CD4-positive, alpha-beta memory T cell (primary cell): Measurements from ENCODE around the gene URM1. TPM values are rescaled to one million over a fixed set of nuclear protein-coding genes. Genes with fewer than 3 reads are reported as not detected.

Experiments
- CTCF ChIA-PET: fragments of 350-600 bp; sonication (Branson Sonifier 250); formaldehyde crosslinking; loops from one replicate; lab custom pipeline; 2021; ENCODE audit warnings: inconsistent platforms; ENCODE audit not compliant: partially characterized antibody; lab: Charles Lee
- POLR2A ChIA-PET: fragments of 350-600 bp; sonication (Branson Sonifier 250); formaldehyde crosslinking; loops from one replicate; lab custom pipeline; 2021; ENCODE audit not compliant: partially characterized antibody; lab: Charles Lee
- DNase-seq, 5 donors: peaks; one replicate each; pipeline versions ENCODE4 v3.0.0 to v3.0.0-alpha.2; 2020 to 2022; ENCODE audit warnings: mixed read lengths in 1 of 5
- H3K27ac ChIP-seq: one replicate; pipeline ENCODE4 v1.7.0; 2013; ENCODE audit warnings: low read depth, low read length
- H3K27me3 ChIP-seq: 2 replicates; pipeline ENCODE4 v1.7.0; 2013; ENCODE audit warnings: mild to moderate bottlenecking, low read length, moderate library complexity; ENCODE audit not compliant: insufficient read depth
- H3K36me3 ChIP-seq: 2 replicates; pipeline ENCODE4 v1.7.0; 2013; ENCODE audit warnings: mild to moderate bottlenecking, low read length, moderate library complexity; ENCODE audit not compliant: insufficient read depth
- H3K4me1 ChIP-seq: 2 replicates; pipeline ENCODE4 v1.7.0; 2013; ENCODE audit warnings: mild to moderate bottlenecking, low read length, moderate library complexity; ENCODE audit not compliant: insufficient read depth
- H3K4me3 ChIP-seq, 2 donors: one replicate each; pipeline ENCODE4 v1.7.0; 2013; ENCODE audit warnings: low read length in 2 of 2, mild to moderate bottlenecking in 1 of 2
- H3K9me3 ChIP-seq, 2 donors: one replicate each; pipeline ENCODE4 v1.7.0; 2013; ENCODE audit warnings: low read length in 2 of 2, control low read depth in 1 of 2; ENCODE audit not compliant: control insufficient read depth in 1 of 2
- H3K27ac Mint-ChIP-seq, 7 donors: one replicate each; pipeline ENCODE4 v1.8.0; 2020 to 2021; ENCODE audit warnings: mixed read lengths in 7 of 7, mild to moderate bottlenecking in 6 of 7, inconsistent platforms in 3 of 7, moderate library complexity in 3 of 7
- H3K27me3 Mint-ChIP-seq, 2 donors: one replicate each; pipeline ENCODE4 v1.8.0; 2020 to 2021; ENCODE audit warnings: mixed read lengths in 2 of 2
- H3K36me3 Mint-ChIP-seq, 2 donors: one replicate each; pipeline ENCODE4 v1.8.0; 2020 to 2021; ENCODE audit warnings: mixed read lengths in 2 of 2, inconsistent platforms in 1 of 2, mild to moderate bottlenecking in 1 of 2
- H3K4me1 Mint-ChIP-seq, 4 donors: one replicate each; pipeline ENCODE4 v1.8.0; 2020 to 2021; ENCODE audit warnings: mixed read lengths in 4 of 4, mild to moderate bottlenecking in 1 of 4
- H3K4me3 Mint-ChIP-seq, 8 donors: one replicate each; pipeline ENCODE4 v1.8.0; 2020 to 2021; ENCODE audit warnings: mixed read lengths in 8 of 8, mild to moderate bottlenecking in 7 of 8, moderate library complexity in 6 of 8, inconsistent platforms in 3 of 8
- H3K9me3 Mint-ChIP-seq, 8 donors: one replicate each; pipeline ENCODE4 v1.8.0; 2020 to 2021; ENCODE audit warnings: mixed read lengths in 8 of 8, mild to moderate bottlenecking in 5 of 8, inconsistent platforms in 3 of 8, moderate library complexity in 1 of 8
- intact Hi-C: fragments of 100-400 bp; cut with micrococcal nuclease; formaldehyde crosslinking; loops from one replicate; pipeline ENCODE4 v1.15.1; 2023
- polyA plus RNA-seq, 2 donors: library from polyadenylated mRNA; unstranded; fragments of 300-500 nt; fragmentation: Illumina TruSeq; gene quantifications; one replicate each; pipeline ENCODE4 v1.2.3, GENCODE V29; 2021
- total RNA-seq, 2 experiments: library from RNA; stranded (reverse); gene quantifications; one replicate each; pipeline ENCODE4 v1.2.3, GENCODE V29; 2021

URM1 gene
- total and polyA plus RNA-seq, 4 experiments from 2014 or later = 44.1 to 50.8 (median 48.0) TPM

GRCh38 chr9:128344931-128345605 is 26.1 kb upstream of the URM1 start:
- CTCF ChIA-PET = interaction anchor here (0.9 to 1.4 kb wide), 4 partner anchors 17 to 50 kb away, joined by 3 to 6 read pairs (median 4); partner anchors contain the start of gene URM1
- Histone ChIP-seq H3K36me3 (peaks cover 46% of the 10 kb centered on the region), H3K27ac (no peak overlapping the region), H3K4me1 (peaks cover 11% of the 10 kb centered on the region), H3K4me3 (no peak overlapping the region), H3K9me3 (no peaks in the 10 kb centered on the region), H3K27me3 (no peaks in the 10 kb centered on the region)
- Mint-ChIP-seq H3K4me3 (no peak overlapping the region), H3K27ac (no peak overlapping the region), H3K4me1 (peaks cover 4 to 11% (median 6%) of the 10 kb centered on the region in 4 donors), H3K27me3 (no peaks in the 10 kb centered on the region), H3K9me3 (no peaks in the 10 kb centered on the region), H3K36me3 (peaks cover 13 to 37% of the 10 kb centered on the region in 2 donors)
- intact Hi-C loops = no loop called here
- POLR2A ChIA-PET = no interaction called here
- DNase-seq = no peak

- intact Hi-C loops = no loop called here
- Histone ChIP-seq H3K36me3 (peaks cover 43% of the 10 kb centered on the region), H3K4me1 (no peaks in the 10 kb centered on the region), H3K27ac (no peak overlapping the region), H3K27me3 (no peaks in the 10 kb centered on the region), H3K4me3 (no peak overlapping the region), H3K9me3 (no peaks in the 10 kb centered on the region)
- no peaks in the 10 kb centered on the region for H3K4me1 Mint-ChIP-seq
- H3K4me3 Mint-ChIP-seq = no peak overlapping the region
- H3K27ac Mint-ChIP-seq = peak overlapping the region in 4 of 7 donors; percentile 15 to 70 (median 42)
- no peaks in the 10 kb centered on the region for H3K9me3 Mint-ChIP-seq
- CTCF ChIA-PET = interaction anchor here (1.0 to 1.5 kb wide), 3 partner anchors 10 to 90 kb away, joined by 3 to 6 read pairs (median 3); no protein-coding TSS in a partner anchor
- POLR2A ChIA-PET = no interaction called here
- H3K36me3 Mint-ChIP-seq = peaks cover 18 to 43% of the 10 kb centered on the region in 2 donors
- DNase-seq = no peak
- no peaks in the 10 kb centered on the region for H3K27me3 Mint-ChIP-seq
These were observed 22.0 kb upstream of the URM1 start for GRCh38 chr9:128349125-128349524.

- CTCF ChIA-PET = interaction anchor here (1.0 to 1.5 kb wide), 3 partner anchors 9 to 89 kb away, joined by 3 to 6 read pairs (median 3); no protein-coding TSS in a partner anchor
- POLR2A ChIA-PET = no interaction called here
- Mint-ChIP-seq H3K27ac (no peak overlapping the region), H3K4me1 (no peaks in the 10 kb centered on the region), H3K27me3 (no peaks in the 10 kb centered on the region), H3K4me3 (no peak overlapping the region), H3K36me3 (peaks cover 19 to 43% of the 10 kb centered on the region in 2 donors), H3K9me3 (no peaks in the 10 kb centered on the region)
- Histone ChIP-seq H3K9me3 (no peaks in the 10 kb centered on the region), H3K4me3 (no peak overlapping the region), H3K4me1 (no peaks in the 10 kb centered on the region), H3K27me3 (no peaks in the 10 kb centered on the region), H3K27ac (no peak overlapping the region), H3K36me3 (peaks cover 39% of the 10 kb centered on the region)
- DNase-seq = no peak
- intact Hi-C loops = no loop called here
These were observed 21.4 kb upstream of the URM1 start for GRCh38 chr9:128349772-128350171.

GRCh38 chr9:128355451-128355850 is 15.7 kb upstream of the URM1 start:
- Mint-ChIP-seq H3K4me3 (no peak overlapping the region), H3K9me3 (no peaks in the 10 kb centered on the region), H3K27ac (no peak overlapping the region), H3K36me3 (peaks cover 16 to 18% of the 10 kb centered on the region in 2 donors), H3K27me3 (no peaks in the 10 kb centered on the region), H3K4me1 (no peaks in the 10 kb centered on the region)
- no peak overlapping the region for H3K27ac ChIP-seq
- peaks cover 15% of the 10 kb centered on the region for H3K36me3 ChIP-seq
- intact Hi-C loops = no loop called here
- H3K9me3 ChIP-seq = no peaks in the 10 kb centered on the region
- no peak overlapping the region for H3K4me3 ChIP-seq
- ChIA-PET CTCF (no interaction called here), POLR2A (no interaction called here)
- DNase-seq = no peak
- H3K4me1 ChIP-seq = no peaks in the 10 kb centered on the region
- H3K27me3 ChIP-seq = no peaks in the 10 kb centered on the region

- H3K27me3 Mint-ChIP-seq = no peaks in the 10 kb centered on the region
- H3K4me3 Mint-ChIP-seq = no peak overlapping the region
- Histone ChIP-seq H3K27ac (no peak overlapping the region), H3K27me3 (no peaks in the 10 kb centered on the region), H3K9me3 (no peaks in the 10 kb centered on the region), H3K36me3 (peaks cover 11% of the 10 kb centered on the region), H3K4me1 (peaks cover 12% of the 10 kb centered on the region), H3K4me3 (no peak overlapping the region)
- ChIA-PET POLR2A (interaction anchor here (1.0 kb wide), 1 partner anchor 13 kb away, joined by 4 read pairs; the partner anchor contains the start of gene URM1), CTCF (no interaction called here)
- H3K9me3 Mint-ChIP-seq = no peaks in the 10 kb centered on the region
- peaks cover 10 to 11% of the 10 kb centered on the region in 2 donors for H3K36me3 Mint-ChIP-seq
- DNase-seq = no peak
- H3K4me1 Mint-ChIP-seq = peaks cover 0 to 14% (median 8%) of the 10 kb centered on the region in 4 donors
- no peak overlapping the region for H3K27ac Mint-ChIP-seq
- intact Hi-C loops = no loop called here
These were observed 13.1 kb upstream of the URM1 start for GRCh38 chr9:128358090-128358489.

GRCh38 chr9:128358861-128359260 is 12.3 kb upstream of the URM1 start:
- H3K27me3 Mint-ChIP-seq = no peaks in the 10 kb centered on the region
- H3K4me1 Mint-ChIP-seq = peaks cover 2 to 14% (median 8%) of the 10 kb centered on the region in 4 donors
- no peak overlapping the region for H3K27ac Mint-ChIP-seq
- no peaks in the 10 kb centered on the region for H3K9me3 Mint-ChIP-seq
- peaks cover 11% of the 10 kb centered on the region for H3K36me3 ChIP-seq
- peaks cover 12% of the 10 kb centered on the region for H3K4me1 ChIP-seq
- CTCF ChIA-PET = interaction anchor here (1.2 kb wide), 1 partner anchor 9 kb away, joined by 3 read pairs; no protein-coding TSS in a partner anchor
- no peak overlapping the region for H3K4me3 ChIP-seq
- H3K9me3 ChIP-seq = no peaks in the 10 kb centered on the region
- H3K4me3 Mint-ChIP-seq = no peak overlapping the region
- intact Hi-C loops = no loop called here
- no peak overlapping the region for H3K27ac ChIP-seq
- no peak for DNase-seq
- POLR2A ChIA-PET = interaction anchor here (1.0 kb wide), 1 partner anchor 12 kb away, joined by 4 read pairs; the partner anchor contains the start of gene URM1
- peaks cover 9 to 11% of the 10 kb centered on the region in 2 donors for H3K36me3 Mint-ChIP-seq
- H3K27me3 ChIP-seq = no peaks in the 10 kb centered on the region

GRCh38 chr9:128360826-128361225 is 10.3 kb upstream of the URM1 start:
- CTCF ChIA-PET = interaction anchor here (0.5 to 3.4 kb wide), 6 partner anchors 10 to 384 kb away, joined by 3 to 54 read pairs (median 8); partner anchors contain the start of gene URM1
- Histone ChIP-seq H3K27me3 (no peaks in the 10 kb centered on the region), H3K4me3 (no peak overlapping the region), H3K9me3 (no peaks in the 10 kb centered on the region), H3K27ac (no peak overlapping the region), H3K4me1 (peaks cover 19% of the 10 kb centered on the region), H3K36me3 (peaks cover under 1% of the 10 kb centered on the region)
- Mint-ChIP-seq H3K4me1 (peaks cover 2 to 18% (median 8%) of the 10 kb centered on the region in 4 donors), H3K9me3 (no peaks in the 10 kb centered on the region), H3K27ac (peak overlapping the region in 3 of 7 donors; percentile 46 to 86 (median 68)), H3K27me3 (no peaks in the 10 kb centered on the region), H3K36me3 (peaks cover 4% of the 10 kb centered on the region in 2 donors), H3K4me3 (no peak overlapping the region)
- intact Hi-C loops = loop anchor here (10.0 kb wide), 1 partner anchor 144 kb away; the partner anchor contains the start of gene GLE1
- DNase-seq = no peak
- POLR2A ChIA-PET = interaction anchor here (3.2 kb wide), 1 partner anchor 10 kb away, joined by 41 read pairs; the partner anchor contains the start of gene URM1
